K562 (cell line): ENCODE data around the gene PRPF6. TPM values are rescaled to one million over a fixed set of nuclear protein-coding genes. Genes with fewer than 3 reads are reported as not detected.

Experiments
- EGR1 ChIP-seq: fragments of 450-650 bp; conservative IDR thresholded peaks from 2 replicates; pipeline ENCODE4 v1.6.1; 2017; ENCODE audit warnings: mild to moderate bottlenecking
- HDAC1 ChIP-seq, 2 experiments: fragments of 450-650 bp; IDR thresholded peaks; 2 replicates each; pipeline ENCODE4 v1.6.1; 2016 to 2017; ENCODE audit warnings: inconsistent platforms in 1 of 2, mild to moderate bottlenecking in 1 of 2, moderate library complexity in 1 of 2
- KDM5B ChIP-seq: fragments of 200-600 bp; sonication (generic); IDR thresholded peaks from 2 replicates; pipeline ENCODE4 v1.6.1; 2012; ENCODE audit warnings: low read depth, mild to moderate bottlenecking, moderate library complexity, low read length, control low read depth, inconsistent platforms; ENCODE audit not compliant: insufficient replicate concordance
- MAFK ChIP-seq: IDR thresholded peaks from 2 replicates; pipeline ENCODE4 v1.6.1; 2011; ENCODE audit warnings: low read length, improper control_type of control experiment
- MAX ChIP-seq: sonication (generic); formaldehyde crosslinking; IDR thresholded peaks from 2 replicates; pipeline ENCODE4 v1.9.0; 2022; ENCODE audit warnings: mild to moderate bottlenecking, missing genetic modification reagents
- NFE2 ChIP-seq: IDR thresholded peaks from 2 replicates; pipeline ENCODE4 v1.6.1; 2014; ENCODE audit warnings: antibody characterized with exemption, low read depth
- NRF1 ChIP-seq, 2 experiments: fragments of 450-650 bp; IDR thresholded peaks in 1 of 2; conservative IDR thresholded peaks in 1 of 2; 2 replicates each; pipeline ENCODE4 v1.6.1; 2014; ENCODE audit warnings: mild to moderate bottlenecking in 2 of 2
- SAFB ChIP-seq: fragments of 200-400 bp; formaldehyde crosslinking; IDR thresholded peaks from 2 replicates; pipeline ENCODE4 v1.6.1; 2017; ENCODE audit warnings: low read depth, low read length, borderline replicate concordance
- SMARCB1 ChIP-seq: IDR thresholded peaks from 2 replicates; pipeline ENCODE4 v1.6.1; 2011; ENCODE audit warnings: improper control_type of control experiment, low read depth; ENCODE audit not compliant: insufficient read length
- SOX6 ChIP-seq: fragments of 450-650 bp; IDR thresholded peaks from 2 replicates; pipeline ENCODE4 v1.6.1; 2014; ENCODE audit warnings: mild to moderate bottlenecking
- polyA plus RNA-seq, 8 experiments: library from polyadenylated mRNA; depleted of rRNA in 4 of 8; stranded (reverse) in 5 of 8; unstranded in 3 of 8; fragments of >200 nt; fragmentation: Nextera tagmentation in 2 of 8; fragmentation: Illumina TruSeq in 1 of 8; extraction: Ambion mirVana in 2 of 8; extraction: Trizol in 1 of 8; gene quantifications; 2 replicates each; pipeline versions ENCODE4 v1.2.1 to v1.2.3, GENCODE V29; 2011 to 2014; ENCODE audit warnings: inconsistent platforms in 1 of 8, missing spikeins in 1 of 8
- total RNA-seq, 7 experiments: library from RNA; depleted of rRNA in 6 of 7; stranded (reverse); fragments of >200 nt in 6 of 7; fragmentation: Illumina TruSeq in 2 of 7; extraction: Trizol in 2 of 7; gene quantifications; 2 replicates each; pipeline versions ENCODE4 v1.2.1 to v1.2.3, GENCODE V29; 2011 to 2021; ENCODE audit warnings: low replicate concordance in 1 of 7
- TF ChIP-seq, protein P1 (sequence below), 2 experiments: IDR thresholded peaks; 2 replicates each; pipeline ENCODE4 v1.6.1; 2011; ENCODE audit warnings: borderline replicate concordance in 1 of 2, control low read depth in 1 of 2, low read depth in 1 of 2, low read length in 1 of 2, mild to moderate bottlenecking in 1 of 2, mixed read lengths in 1 of 2, moderate library complexity in 1 of 2; ENCODE audit not compliant: insufficient read depth in 1 of 2, insufficient read length in 1 of 2, poor library complexity in 1 of 2, severe bottlenecking in 1 of 2; ENCODE audit errors: extremely low read depth in 1 of 2

PRPF6 gene
- total and polyA plus RNA-seq, 9 of the 15 experiments (the other 6 are each of a cell fraction or from before 2014, with no cell fraction given), result 4.2 to 83.2 (median 59.9) TPM

DNA sequence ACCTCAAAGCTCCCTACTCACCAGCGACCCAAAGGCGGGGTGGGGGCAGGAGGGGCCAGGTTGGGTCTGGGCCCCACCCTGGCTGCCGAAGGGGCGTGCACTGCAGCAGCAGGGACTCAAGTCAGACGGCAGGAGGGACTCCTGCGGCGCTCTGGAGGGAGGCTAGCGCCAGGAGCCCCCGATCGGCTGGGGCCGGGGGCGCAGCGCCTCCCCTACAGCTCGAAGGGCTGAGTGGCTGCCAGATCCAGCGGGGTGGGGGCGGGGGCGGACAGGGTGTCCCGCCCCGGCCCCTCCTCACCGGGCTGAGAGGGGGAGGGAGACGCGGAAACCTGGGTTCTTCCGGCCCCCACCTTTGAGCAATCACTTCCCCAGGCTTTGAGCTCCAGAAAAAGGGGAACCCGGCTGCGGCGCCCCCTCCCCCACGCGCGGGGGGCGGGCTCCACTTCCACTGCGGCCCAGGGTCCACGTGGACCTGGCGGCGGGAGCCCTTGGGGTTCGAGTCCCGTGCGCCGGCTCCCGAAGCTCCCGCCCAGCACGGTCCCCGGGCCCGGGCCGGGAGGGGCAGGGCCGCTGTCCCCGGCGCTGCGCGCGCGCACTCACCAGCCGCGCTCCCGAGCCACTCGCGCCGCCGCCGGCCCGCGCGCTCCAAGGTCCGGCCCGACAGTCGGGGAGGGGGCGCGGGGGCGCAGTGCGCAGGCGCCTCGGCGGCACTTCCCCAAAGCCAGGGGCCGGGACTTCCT is 98.5 kb downstream of the PRPF6 start, which contains the start of gene RGS19 (continued):
- TF ChIP-seq KDM5B (peak; percentile 50), HDAC1 (IDR thresholded peaks at IDR 0.05) (peak in 1 of 2 experiments; percentile 66; a peak in 2 of 4 replicates), MAX (CRISPR knock-in tag) (peak; percentile 77), NRF1 (conservative IDR thresholded peaks at IDR 0.05 in 1 of 2, IDR thresholded peaks at IDR 0.05 in 1 of 2) (peak; percentile 76 to 87; a peak in 3 of 4 replicates), SAFB (peak; percentile 64; the same call in 1 of the 2 replicates), SOX6 (peak; percentile 45; the same call in 1 of the 2 replicates), EGR1 (peak; percentile 77), SMARCB1 (no peak), NFE2 (no peak), MAFK (no peak)
- TF ChIP-seq, protein P1, sequence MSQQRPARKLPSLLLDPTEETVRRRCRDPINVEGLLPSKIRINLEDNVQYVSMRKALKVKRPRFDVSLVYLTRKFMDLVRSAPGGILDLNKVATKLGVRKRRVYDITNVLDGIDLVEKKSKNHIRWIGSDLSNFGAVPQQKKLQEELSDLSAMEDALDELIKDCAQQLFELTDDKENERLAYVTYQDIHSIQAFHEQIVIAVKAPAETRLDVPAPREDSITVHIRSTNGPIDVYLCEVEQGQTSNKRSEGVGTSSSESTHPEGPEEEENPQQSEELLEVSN (IDR thresholded peaks at IDR 0.05; ENCODE audit: borderline replicate concordance in 1 of 2, extremely low read depth in 1 of 2, insufficient read depth in 1 of 2, insufficient read length in 1 of 2, low read depth in 1 of 2, low read length in 1 of 2, poor library complexity in 1 of 2, severe bottlenecking in 1 of 2), result peak; percentile 57 to 78
